Activated CD4-positive, alpha-beta T cell treated with anti-CD3 and anti-CD28 coated beads for 24 hours (primary cell): Measurements from ENCODE around the gene EIPR1.
"Not testable (repeated sequence)": the region's sequence is repeated elsewhere in the genome, so short reads cannot be mapped to it uniquely, and the experiment has no call there.

Experiments
- DNase-seq, 2 donors: peaks; one replicate each; pipeline ENCODE4 v3.0.0-alpha.2; 2020; ENCODE audit warnings: low read depth in 2 of 2

The EIPR1 gene

GRCh38 chr2:3357926-3358325 lies 19.7 kb downstream of the EIPR1 start:
- no peak for DNase-seq

GRCh38 chr2:3357446-3357845 lies 20.2 kb downstream of the EIPR1 start:
- not testable (repeated sequence) for DNase-seq

DNA sequence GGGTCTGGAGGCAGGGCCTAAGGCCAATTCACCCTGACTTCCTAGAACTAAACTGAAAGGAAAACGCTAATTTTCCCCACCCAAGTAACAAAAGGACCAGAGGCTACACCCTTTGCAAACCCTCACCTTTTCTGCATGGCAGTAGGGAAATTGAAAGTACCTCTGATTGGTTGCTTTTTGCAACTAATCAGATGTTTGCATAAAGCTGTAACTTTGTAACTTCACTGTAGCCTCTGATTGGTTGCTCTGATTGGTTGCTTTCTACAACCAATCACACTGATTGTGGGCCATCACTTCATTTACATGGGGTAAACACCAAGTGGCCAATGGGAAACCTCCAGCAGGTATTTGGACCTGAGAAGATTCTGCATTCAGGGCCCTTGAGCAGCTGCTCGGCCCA lies 20.8 kb downstream of the EIPR1 start:
- DNase-seq, result no peak

- DNase-seq, result no peak
These were observed 21.6 kb downstream of the EIPR1 start for GRCh38 chr2:3355951-3356569.

- DNase-seq, result no peak
These were observed 22.6 kb downstream of the EIPR1 start for GRCh38 chr2:3354986-3355385.

DNA sequence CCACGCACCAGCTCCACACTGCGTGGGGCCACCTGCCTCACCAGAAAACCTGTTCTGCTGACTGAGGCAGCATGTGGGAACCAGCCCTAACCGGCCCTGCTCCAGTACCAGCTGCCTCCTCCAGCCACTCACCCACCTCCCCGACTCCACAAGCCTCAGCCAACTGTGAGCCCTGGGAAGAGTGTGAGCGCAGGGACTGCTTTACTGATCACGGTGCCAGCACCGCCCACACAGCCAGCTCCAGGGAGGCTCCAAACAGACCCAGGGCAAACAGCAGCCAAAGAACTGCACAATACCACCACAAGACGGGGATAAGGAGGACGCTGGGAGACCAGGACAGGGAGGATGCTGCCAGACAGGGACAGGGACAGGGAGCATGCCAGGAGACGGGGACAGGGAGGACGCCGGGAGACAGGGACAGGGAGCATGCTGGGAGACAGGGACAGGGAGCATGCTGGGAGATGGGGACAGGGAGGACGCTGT lies 28.4 kb downstream of the EIPR1 start:
- DNase-seq, result no peak

- DNase-seq, result no peak
These were observed 28.9 kb downstream of the EIPR1 start for GRCh38 chr2:3348767-3349166.

GRCh38 chr2:3345621-3346020 lies 32.0 kb downstream of the EIPR1 start:
- DNase-seq, result no peak

- no peak for DNase-seq
These were observed 32.7 kb downstream of the EIPR1 start for GRCh38 chr2:3344897-3345296.

- no peak for DNase-seq
These were observed 34.6 kb downstream of the EIPR1 start for GRCh38 chr2:3343012-3343411.

DNA sequence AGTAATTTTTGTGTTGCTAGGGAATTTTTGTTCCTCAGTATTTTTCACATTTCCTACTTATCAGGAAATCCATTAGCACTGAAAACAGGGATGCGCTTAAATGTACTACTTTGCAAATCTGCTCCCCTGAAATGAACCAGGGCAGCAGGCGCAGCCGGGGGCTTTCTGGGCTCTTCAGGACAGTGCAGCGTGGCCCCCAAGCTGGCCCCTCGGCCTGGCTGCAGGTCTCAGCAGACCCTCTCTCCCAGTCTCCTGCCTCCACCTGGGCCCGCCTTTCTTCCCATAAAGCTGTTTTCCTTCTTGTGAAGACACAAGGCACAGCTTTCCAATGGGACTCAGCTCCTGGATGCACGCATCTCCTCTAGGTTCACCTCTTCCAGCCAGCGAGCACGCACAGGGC lies 35.3 kb downstream of the EIPR1 start:
- DNase-seq, result no peak

DNA sequence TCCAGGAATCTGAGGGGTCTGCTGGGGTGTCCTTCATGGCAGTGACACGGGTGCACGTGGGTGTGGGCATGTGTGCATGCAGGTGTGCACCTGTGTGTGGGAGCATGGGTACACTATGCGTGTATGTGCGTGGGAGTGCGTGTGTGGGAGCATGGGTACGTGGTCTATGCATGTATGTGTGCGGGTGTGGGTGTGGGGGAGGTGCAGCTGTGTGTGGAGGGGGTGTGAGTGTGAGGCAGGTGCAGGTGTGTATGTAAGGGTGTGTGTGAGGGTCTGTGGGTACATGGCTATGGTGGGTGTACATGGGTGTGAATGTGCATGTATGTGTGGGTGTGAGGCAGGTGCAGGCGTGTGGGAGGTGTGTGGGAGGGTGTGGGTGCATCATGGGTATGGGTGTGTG lies 36.3 kb downstream of the EIPR1 start:
- no peak for DNase-seq

DNA sequence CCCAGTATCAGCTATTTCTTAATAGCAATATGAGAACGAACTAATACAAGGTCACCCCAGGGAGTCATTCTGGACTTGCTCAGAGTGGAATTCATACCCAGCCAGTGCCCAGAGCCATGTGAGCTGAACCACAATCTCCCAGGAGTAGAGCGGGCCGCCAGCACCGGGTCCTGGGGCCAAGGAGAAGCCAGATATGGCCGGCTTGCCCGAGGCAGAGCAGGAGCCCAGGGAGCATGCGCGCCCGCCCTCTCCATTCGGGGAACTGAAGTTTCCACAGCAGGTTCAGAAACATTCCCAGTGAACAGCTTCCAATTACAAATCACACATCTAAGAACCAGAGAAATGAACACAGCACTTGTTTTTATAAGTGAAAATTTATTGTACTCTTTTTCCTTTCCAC lies 37.5 kb downstream of the EIPR1 start:
- DNase-seq, result no peak

- DNase-seq, result no peak
These were observed 39.3 kb downstream of the EIPR1 start for GRCh38 chr2:3338340-3338739.

DNA sequence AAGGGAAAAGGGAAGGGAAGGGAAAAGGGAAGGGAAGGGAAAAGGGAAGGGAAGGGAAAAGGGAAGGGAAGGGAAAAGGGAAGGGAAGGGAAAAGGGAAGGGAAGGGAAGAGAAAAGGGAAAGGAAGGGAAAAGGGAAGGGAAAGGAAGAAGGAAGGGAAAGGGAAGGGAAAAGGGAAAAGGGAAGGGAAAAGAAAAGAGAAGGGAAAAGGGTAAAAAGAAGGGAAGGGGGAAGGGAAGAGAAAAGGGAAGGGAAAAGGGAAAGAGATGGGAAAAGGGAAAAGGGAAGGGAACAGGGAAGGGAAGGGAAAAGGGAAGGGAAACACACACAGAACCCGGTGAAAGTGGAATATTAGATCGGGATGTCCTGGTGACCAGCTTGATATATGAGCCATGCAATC lies 40.8 kb downstream of the EIPR1 start:
- no peak for DNase-seq

GRCh38 chr2:3334392-3335345 lies 42.9 kb downstream of the EIPR1 start:
- DNase-seq, result no peak

GRCh38 chr2:3332133-3332532 lies 45.5 kb downstream of the EIPR1 start:
- DNase-seq, result no peak

DNA sequence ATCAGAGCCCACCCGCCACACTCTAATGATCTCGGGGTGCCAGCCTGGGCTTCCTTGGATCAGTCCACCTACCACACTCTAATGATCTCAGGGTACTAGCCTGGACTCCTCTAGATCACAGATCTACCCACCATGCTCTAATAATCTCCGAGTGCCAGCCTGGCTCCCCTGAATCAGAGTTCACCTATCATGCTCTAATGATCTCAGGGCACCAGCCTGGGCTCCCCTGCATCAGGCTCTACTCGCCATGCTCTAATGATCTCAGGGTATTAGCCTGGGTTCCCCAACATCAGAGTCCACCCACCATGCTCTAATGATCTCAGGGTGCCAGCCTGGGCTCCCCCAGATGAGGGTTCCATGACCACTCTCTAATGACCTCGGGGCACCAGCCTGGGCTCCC lies 48.1 kb downstream of the EIPR1 start:
- DNase-seq, result no peak

DNA sequence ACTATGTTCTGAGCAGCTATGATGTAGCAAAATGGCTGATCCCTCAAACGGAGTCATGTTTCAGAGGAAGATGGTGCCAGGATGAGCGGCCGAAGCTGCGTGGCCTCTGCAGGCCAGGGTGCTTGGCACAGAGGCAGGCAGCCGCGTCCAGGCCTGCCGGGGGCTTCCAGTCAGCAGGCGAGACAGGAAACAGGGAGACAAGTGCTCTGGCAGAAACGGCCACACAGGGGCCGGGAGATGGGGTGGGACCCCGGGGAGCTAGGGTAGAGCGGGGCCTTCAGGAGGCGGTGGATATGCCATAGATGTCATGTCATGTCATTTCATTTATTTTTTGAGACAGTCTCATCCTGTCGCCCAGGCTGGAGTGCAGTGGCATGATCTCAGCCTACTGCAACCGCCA lies 50.7 kb downstream of the EIPR1 start:
- DNase-seq, result no peak

- DNase-seq, result no peak
These were observed 51.5 kb downstream of the EIPR1 start for GRCh38 chr2:3326182-3326537.

- DNase-seq, result no peak
These were observed 52.0 kb downstream of the EIPR1 start for GRCh38 chr2:3325458-3326181.
